Transverse colon (tissue), 4 donors: ENCODE measurements around the gene SLC30A7. TPM values are rescaled to one million over a fixed set of nuclear protein-coding genes. Genes with fewer than 3 reads are reported as not detected.

Experiments used
- DNase-seq: peaks from one replicate; pipeline ENCODE4 v3.0.0-alpha.2; 2019
- H3K27ac ChIP-seq, 4 donors: fragments of 200-600 bp; sonication (generic); 2 replicates each; pipeline ENCODE4 v1.5.1; 2016 to 2018; ENCODE audit warnings: inconsistent platforms in 4 of 4
- H3K27me3 ChIP-seq: fragments of 200-600 bp; sonication (generic); 2 replicates; pipeline ENCODE4 v1.5.1; 2017; ENCODE audit warnings: inconsistent platforms
- H3K36me3 ChIP-seq, 4 donors: fragments of 200-600 bp; sonication (generic); 2 replicates each; pipeline ENCODE4 v1.5.1; 2017 to 2019; ENCODE audit warnings: inconsistent platforms in 4 of 4
- H3K4me1 ChIP-seq, 4 donors: fragments of 200-600 bp; sonication (generic); 2 replicates each; pipeline ENCODE4 v1.5.1; 2017 to 2020; ENCODE audit warnings: inconsistent platforms in 4 of 4
- H3K4me3 ChIP-seq, 4 donors: fragments of 200-600 bp; sonication (generic); 1 replicate in 1 of 4; 2 replicates in 3 of 4; pipeline versions ENCODE4 v1.5.1 to v1.6.1; 2017 to 2019; ENCODE audit warnings: inconsistent platforms in 4 of 4
- H3K9me3 ChIP-seq, 2 donors: fragments of 200-600 bp; sonication (generic); 2 replicates each; pipeline ENCODE4 v1.5.1; 2017 to 2019; ENCODE audit warnings: inconsistent platforms in 2 of 2
- CTCF ChIP-seq, 5 experiments: fragments of 200-600 bp in 3 of 5; fragments of 450-650 bp in 2 of 5; sonication (generic) in 3 of 5; IDR thresholded peaks; 1 replicate in 2 of 5; 2 replicates in 3 of 5; pipeline ENCODE4 v1.5.1; 2016 to 2017; ENCODE audit warnings: antibody characterized with exemption in 5 of 5, inconsistent platforms in 3 of 5, mild to moderate bottlenecking in 2 of 5, moderate library complexity in 1 of 5
- EP300 ChIP-seq: sonication (generic); formaldehyde crosslinking; IDR thresholded peaks from one replicate; pipeline ENCODE4 v1.6.1; 2017; ENCODE audit warnings: antibody characterized with exemption, low read depth
- POLR2A ChIP-seq: fragments of 450-650 bp; IDR thresholded peaks from one replicate; pipeline ENCODE4 v1.6.1; 2016; ENCODE audit warnings: antibody characterized with exemption, mild to moderate bottlenecking, moderate library complexity
- POLR2AphosphoS5 ChIP-seq, 3 donors: sonication (generic); formaldehyde crosslinking; IDR thresholded peaks; one replicate each; pipeline ENCODE4 v1.6.1; 2016; ENCODE audit warnings: antibody characterized with exemption in 3 of 3
- whole genome bisulfite sequencing, 2 donors: methylation state at CpG; one replicate each; pipeline ENCODE4 v1.1.5; 2018; ENCODE audit warnings: low coverage in 1 of 2; 5-methylcytosine and 5-hydroxymethylcytosine counted together
- in situ Hi-C, 4 donors: fragments of 200-750 bp; cut with MboI; loops; one replicate each; pipeline versions ENCODE4 v1.15.0 to v1.15.1; 2017; ENCODE audit warnings: low sequenced_read_pairs in 3 of 4, low pct_ligation_motif_present in 1 of 4, low pct_unique_long_range_greater_than_20kb in 1 of 4
- intact Hi-C: fragments of 100-400 bp; cut with DNase I; formaldehyde crosslinking; loops from one replicate; pipeline ENCODE4 v1.15.1; 2023; ENCODE audit warnings: low total_unique reads
- total RNA-seq, 4 donors: library from RNA; depleted of rRNA; stranded (reverse); fragments of >200 nt; gene quantifications; one replicate each; pipeline ENCODE4 v1.1.0, GENCODE V29; 2016

SLC30A7 gene
- total RNA-seq, 4 donors from 2014 or later, result 10.1 to 22.7 (median 17.5) TPM

GRCh38 chr1:100866901-100867206 is 29.0 kb upstream of the SLC30A7 start:
- intact Hi-C loops, result loop anchor here (5.0 to 10.0 kb wide), 2 partner anchors 252 to 405 kb away; no protein-coding TSS in a partner anchor
- TF ChIP-seq EP300 (no peak), POLR2AphosphoS5 (IDR thresholded peaks at IDR 0.05) (no peak), POLR2A (no peak), CTCF (IDR thresholded peaks at IDR 0.05) (no peak)
- 61 to 70% methylated on average over 2 of the region's 2 CpGs for WGBS, 2 donors
- H3K4me1 ChIP-seq, result no peaks in the 10 kb centered on the region
- H3K27me3 ChIP-seq, result no peaks in the 10 kb centered on the region
- H3K36me3 ChIP-seq, result no peaks in the 10 kb centered on the region
- H3K9me3 ChIP-seq, result no peaks in the 10 kb centered on the region
- in situ Hi-C loops, result loop anchor here (10.0 to 25.0 kb wide), 6 partner anchors 252 to 1062 kb away; no protein-coding TSS in a partner anchor
- no peak overlapping the region for H3K27ac ChIP-seq
- DNase-seq, result no peak
- no peak overlapping the region for H3K4me3 ChIP-seq

GRCh38 chr1:100868364-100868995 is 27.4 kb upstream of the SLC30A7 start:
- 11 to 21% methylated on average over 6 to 7 of the region's 7 CpGs for WGBS, 2 donors
- intact Hi-C loops (loop anchor here (5.0 to 10.0 kb wide), 2 partner anchors 254 to 406 kb away; no protein-coding TSS in a partner anchor), in situ Hi-C loops (loop anchor here (10.0 to 25.0 kb wide), 6 partner anchors 254 to 1064 kb away; no protein-coding TSS in a partner anchor)
- H3K4me1 ChIP-seq, result no peaks in the 10 kb centered on the region
- H3K36me3 ChIP-seq, result no peaks in the 10 kb centered on the region
- DNase-seq, result no peak
- H3K4me3 ChIP-seq, result no peak overlapping the region
- no peak for TF ChIP-seq POLR2AphosphoS5 (IDR thresholded peaks at IDR 0.05)
- peak; percentile 49 to 62 (median 59) for TF ChIP-seq CTCF (IDR thresholded peaks at IDR 0.05)
- TF ChIP-seq POLR2A, result no peak
- no peak for TF ChIP-seq EP300
- H3K9me3 ChIP-seq, result no peaks in the 10 kb centered on the region
- H3K27me3 ChIP-seq, result no peaks in the 10 kb centered on the region
- no peak overlapping the region for H3K27ac ChIP-seq

- Histone ChIP-seq H3K36me3 (no peaks in the 10 kb centered on the region), H3K4me3 (no peak overlapping the region), H3K27ac (no peak overlapping the region), H3K4me1 (no peaks in the 10 kb centered on the region), H3K27me3 (no peaks in the 10 kb centered on the region), H3K9me3 (no peaks in the 10 kb centered on the region)
- TF ChIP-seq POLR2AphosphoS5 (IDR thresholded peaks at IDR 0.05), result no peak
- intact Hi-C loops (loop anchor here (5.0 to 10.0 kb wide), 2 partner anchors 255 to 408 kb away; no protein-coding TSS in a partner anchor), in situ Hi-C loops (loop anchor here (10.0 to 25.0 kb wide), 7 partner anchors 255 to 1065 kb away; no protein-coding TSS in a partner anchor)
- no peak for DNase-seq
- 77% methylated on average over 2 of the region's 2 CpGs for WGBS, 2 donors
Measured at GRCh38 chr1:100869996-100870395, 25.9 kb upstream of the SLC30A7 start.

GRCh38 chr1:100874433-100874832 is 21.5 kb upstream of the SLC30A7 start:
- no peaks in the 10 kb centered on the region for H3K27me3 ChIP-seq
- intact Hi-C loops (no loop called here), in situ Hi-C loops (loop anchor here in 3 of 4 donors (10.0 to 25.0 kb wide), 4 partner anchors 262 to 1062 kb away; no protein-coding TSS in a partner anchor)
- WGBS, 2 donors, result 82 to 87% methylated on average over 2 of the region's 2 CpGs
- DNase-seq, result no peak
- H3K36me3 ChIP-seq, result no peaks in the 10 kb centered on the region
- no peak for TF ChIP-seq POLR2AphosphoS5 (IDR thresholded peaks at IDR 0.05)
- no peak for TF ChIP-seq POLR2A
- TF ChIP-seq CTCF (IDR thresholded peaks at IDR 0.05), result no peak
- TF ChIP-seq EP300, result no peak
- H3K4me1 ChIP-seq, result no peaks in the 10 kb centered on the region
- H3K4me3 ChIP-seq, result no peak overlapping the region
- no peaks in the 10 kb centered on the region for H3K9me3 ChIP-seq
- H3K27ac ChIP-seq, result no peak overlapping the region
